ENCODE data around the gene PDCD2L. TPM values are rescaled to one million over a fixed set of nuclear protein-coding genes. Genes with fewer than 3 reads are reported as not detected.

Gene PDCD2L
- 10 to 100 TPM; 12.9 to 13.3 TPM for total RNA-seq

GRCh38 chr19:34404109-34404909 is at the start of gene PDCD2L:
PDCD2L (plus strand) TSS chr19:34404399; CDS start chr19:34404431, 32 bp downstream.
- DNase-seq (peak; percentile 95), ATAC-seq (peak; percentile 97)
- Mint-ChIP-seq H3K27ac (peak within 1 kb of the TSS; percentile 81), H3K4me1 (ENCODE audit: low read depth) (peaks cover 22% of the 10 kb centered on the region), H3K9me3 (ENCODE audit: insufficient read depth) (no peaks in the 10 kb centered on the region), H3K36me3 (ENCODE audit: low read depth) (peaks cover 32% of the 10 kb centered on the region), H3K27me3 (ENCODE audit: low read depth) (no peaks in the 10 kb centered on the region), H3K4me3 (peak within 1 kb of the TSS; percentile 88)
- ChIA-PET POLR2A (interaction anchor here (1.6 kb wide), 2 partner anchors 9 to 24 kb away, joined by 8 to 9 read pairs; partner anchors contain the start of gene UBA2), CTCF (interaction anchor here (1.3 to 2.0 kb wide), 2 partner anchors 26 to 27 kb away, joined by 4 to 10 read pairs; no protein-coding TSS in a partner anchor)

GRCh38 chr19:34355201-34355600 is 49.0 kb upstream of the PDCD2L start:
- ChIA-PET POLR2A (no interaction called here), CTCF (interaction anchor here (1.1 to 1.8 kb wide), 2 partner anchors 9 to 18 kb away, joined by 3 to 10 read pairs; no protein-coding TSS in a partner anchor)
- H3K27me3 Mint-ChIP-seq (ENCODE audit: low read depth) = no peaks in the 10 kb centered on the region
- DNase-seq (no peak), ATAC-seq (no peak)
- no peak overlapping the region for H3K4me3 Mint-ChIP-seq
- H3K27ac Mint-ChIP-seq = peak overlapping the region; percentile 26
- H3K4me1 Mint-ChIP-seq (ENCODE audit: low read depth) = peaks cover 48% of the 10 kb centered on the region
- H3K9me3 Mint-ChIP-seq (ENCODE audit: insufficient read depth) = no peaks in the 10 kb centered on the region
- peaks cover 23% of the 10 kb centered on the region for H3K36me3 Mint-ChIP-seq (ENCODE audit: low read depth)

DNA sequence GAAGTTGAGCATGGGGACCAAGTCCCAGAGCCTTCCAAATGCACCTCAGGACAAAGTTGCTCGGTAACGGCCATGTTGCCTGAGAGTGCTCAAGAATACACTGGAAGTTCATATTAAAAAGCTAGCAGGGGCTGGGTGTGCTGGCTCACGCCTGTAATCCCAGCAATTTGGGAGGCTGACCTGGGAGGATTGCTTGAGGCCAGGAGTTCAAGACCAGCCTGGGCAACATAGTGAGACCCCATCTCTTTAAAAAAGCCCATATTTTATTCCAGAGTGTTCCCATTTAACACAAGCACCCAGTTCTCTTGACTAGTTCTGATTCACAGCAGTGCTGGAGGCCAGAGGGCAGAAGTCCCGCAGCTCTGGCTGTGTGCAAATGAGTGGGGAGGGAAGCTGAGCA is 47.3 kb upstream of the PDCD2L start:
- Mint-ChIP-seq H3K4me3 (no peak overlapping the region), H3K27me3 (ENCODE audit: low read depth) (no peaks in the 10 kb centered on the region), H3K4me1 (ENCODE audit: low read depth) (peaks cover 41% of the 10 kb centered on the region), H3K27ac (peak overlapping the region; percentile 25), H3K9me3 (ENCODE audit: insufficient read depth) (no peaks in the 10 kb centered on the region), H3K36me3 (ENCODE audit: low read depth) (peaks cover 20% of the 10 kb centered on the region)
- ATAC-seq (no peak), DNase-seq (no peak)
- POLR2A ChIA-PET = interaction anchor here (1.1 kb wide), 1 partner anchor 9 kb away, joined by 6 read pairs; the partner anchor contains the start of gene GPI
- CTCF ChIA-PET = interaction anchor here (0.8 kb wide), 1 partner anchor 11 kb away, joined by 3 read pairs; no protein-coding TSS in a partner anchor

DNA sequence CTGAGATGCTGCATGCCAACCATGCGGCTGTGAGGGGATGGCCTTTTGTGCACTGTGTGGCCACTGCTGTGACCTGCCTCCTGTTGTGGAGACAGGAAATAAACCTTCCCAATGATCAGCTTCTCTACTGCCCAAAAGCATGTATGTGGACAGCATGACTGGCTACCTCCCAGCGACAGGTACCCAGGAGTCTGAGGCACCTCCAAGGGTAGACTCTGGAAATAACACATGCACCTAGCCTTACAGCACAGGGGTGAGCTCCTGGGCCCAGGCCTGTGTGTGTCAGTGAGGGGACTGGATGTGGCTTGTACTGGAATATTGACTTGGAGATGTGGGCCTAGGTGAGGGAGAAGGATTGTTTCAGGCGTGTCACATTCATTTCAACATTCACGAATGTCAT is 46.8 kb upstream of the PDCD2L start:
- peak overlapping the region; percentile 48 for H3K27ac Mint-ChIP-seq
- ChIA-PET CTCF (interaction anchor here (0.8 to 3.0 kb wide), 2 partner anchors 7 to 11 kb away, joined by 3 to 20 read pairs; no protein-coding TSS in a partner anchor), POLR2A (interaction anchor here (1.1 kb wide), 1 partner anchor 8 kb away, joined by 6 read pairs; the partner anchor contains the start of gene GPI)
- H3K4me3 Mint-ChIP-seq = peak overlapping the region; percentile 4
- H3K27me3 Mint-ChIP-seq (ENCODE audit: low read depth) = no peaks in the 10 kb centered on the region
- DNase-seq (no peak), ATAC-seq (no peak)
- no peaks in the 10 kb centered on the region for H3K9me3 Mint-ChIP-seq (ENCODE audit: insufficient read depth)
- H3K36me3 Mint-ChIP-seq (ENCODE audit: low read depth) = peaks cover 20% of the 10 kb centered on the region
- H3K4me1 Mint-ChIP-seq (ENCODE audit: low read depth) = peaks cover 39% of the 10 kb centered on the region

DNA sequence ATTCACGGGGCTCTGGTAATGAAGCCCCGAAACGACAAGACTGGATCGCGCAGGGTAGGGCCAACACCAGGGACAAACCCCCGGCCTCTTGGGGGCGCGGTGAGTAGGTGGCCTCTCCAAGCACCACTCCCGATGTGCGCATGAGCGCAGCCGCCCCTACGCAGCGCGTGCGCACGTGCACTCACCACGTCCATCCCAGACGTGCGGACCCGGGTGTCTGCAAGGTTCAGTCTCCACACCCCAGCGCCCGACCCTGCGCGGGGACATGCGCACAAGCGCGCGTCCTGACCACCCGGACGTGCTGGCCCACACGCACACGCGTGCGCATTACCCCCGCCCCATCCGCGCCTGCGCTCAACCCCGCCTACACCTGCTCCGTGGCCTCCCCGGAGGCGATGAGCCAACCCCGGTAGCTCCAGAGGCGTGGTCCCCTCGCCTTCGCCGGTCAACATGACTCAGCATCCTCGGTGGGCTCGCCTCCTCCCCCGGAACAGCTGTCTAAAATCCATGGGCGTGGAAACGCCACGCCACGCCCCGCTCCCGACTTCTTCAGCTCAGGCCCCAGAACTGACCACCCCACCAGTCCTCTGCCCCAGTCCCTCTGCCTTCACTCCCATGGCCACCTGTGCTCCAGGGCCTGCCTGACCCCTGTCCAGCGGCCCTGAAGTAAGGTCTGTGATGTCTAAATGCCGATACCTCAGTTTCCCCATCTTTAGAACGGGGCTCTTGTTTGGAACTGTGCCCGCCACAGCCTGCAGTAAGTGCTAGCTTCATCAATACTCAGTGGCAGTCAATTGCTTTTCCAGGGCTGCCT is 44.9 kb upstream of the PDCD2L start:
- H3K27ac Mint-ChIP-seq = peak overlapping the region; percentile 88
- ATAC-seq (peak; percentile 96), DNase-seq (peak; percentile 97)
- H3K4me3 Mint-ChIP-seq = peak overlapping the region; percentile 83
- H3K27me3 Mint-ChIP-seq (ENCODE audit: low read depth) = no peaks in the 10 kb centered on the region
- peaks cover 49% of the 10 kb centered on the region for H3K4me1 Mint-ChIP-seq (ENCODE audit: low read depth)
- H3K36me3 Mint-ChIP-seq (ENCODE audit: low read depth) = peaks cover 15% of the 10 kb centered on the region
- H3K9me3 Mint-ChIP-seq (ENCODE audit: insufficient read depth) = no peaks in the 10 kb centered on the region
- ChIA-PET POLR2A (interaction anchor here (0.9 to 2.3 kb wide), 5 partner anchors 9 to 187 kb away, joined by 3 to 14 read pairs (median 4); partner anchors contain the start of genes LSM14A and UBA2), CTCF (interaction anchor here (0.9 to 3.0 kb wide), 11 partner anchors 9 to 215 kb away, joined by 3 to 20 read pairs (median 4); partner anchors contain the start of gene LSM14A)

- POLR2A ChIA-PET = interaction anchor here (0.9 to 2.3 kb wide), 4 partner anchors 9 to 187 kb away, joined by 3 to 14 read pairs (median 4); partner anchors contain the start of genes LSM14A and UBA2
- no peaks in the 10 kb centered on the region for H3K27me3 Mint-ChIP-seq (ENCODE audit: low read depth)
- ATAC-seq (no peak), DNase-seq (no peak)
- H3K9me3 Mint-ChIP-seq (ENCODE audit: insufficient read depth) = no peaks in the 10 kb centered on the region
- CTCF ChIA-PET = interaction anchor here (0.9 to 3.0 kb wide), 10 partner anchors 9 to 216 kb away, joined by 3 to 20 read pairs (median 5); partner anchors contain the start of gene LSM14A
- peak overlapping the region; percentile 88 for H3K27ac Mint-ChIP-seq
- H3K4me3 Mint-ChIP-seq = peak overlapping the region; percentile 83
- peaks cover 12% of the 10 kb centered on the region for H3K36me3 Mint-ChIP-seq (ENCODE audit: low read depth)
- H3K4me1 Mint-ChIP-seq (ENCODE audit: low read depth) = peaks cover 54% of the 10 kb centered on the region
Measured at GRCh38 chr19:34359954-34360315, 44.3 kb upstream of the PDCD2L start.

DNA sequence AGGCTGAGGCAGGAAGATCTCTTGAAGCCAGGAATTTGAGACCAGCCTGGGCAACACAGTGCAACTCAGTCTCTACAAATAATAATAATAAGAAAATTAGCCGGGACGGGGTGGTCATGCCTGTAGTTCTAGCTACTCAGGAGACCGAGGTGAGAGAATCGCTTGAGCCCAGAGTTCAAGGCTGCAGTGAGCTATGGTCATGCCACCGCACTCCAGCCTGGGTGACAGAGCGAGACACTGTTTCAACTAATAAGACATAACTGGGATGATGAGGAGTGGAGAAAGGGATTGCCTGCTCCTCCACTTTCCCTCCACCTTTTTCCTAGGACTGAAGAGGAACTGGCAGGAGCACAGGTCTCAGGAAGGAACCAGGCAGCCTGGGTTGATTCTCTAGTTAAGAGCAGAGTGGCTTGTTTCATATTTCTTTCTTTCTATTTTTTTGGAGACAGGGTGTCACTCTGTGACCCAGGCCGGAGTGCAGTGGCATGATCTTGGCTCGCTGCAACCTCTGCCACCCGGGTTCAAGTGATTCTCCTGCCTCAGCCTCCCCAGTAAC is 43.8 kb upstream of the PDCD2L start:
- POLR2A ChIA-PET = interaction anchor here (1.4 to 2.3 kb wide), 3 partner anchors 10 to 188 kb away, joined by 3 to 14 read pairs (median 4); partner anchors contain the start of genes LSM14A and UBA2
- CTCF ChIA-PET = interaction anchor here (0.9 to 3.0 kb wide), 4 partner anchors 10 to 70 kb away, joined by 3 to 20 read pairs (median 6); no protein-coding TSS in a partner anchor
- ATAC-seq (no peak), DNase-seq (no peak)
- H3K27ac Mint-ChIP-seq = peak overlapping the region; percentile 88
- peaks cover 12% of the 10 kb centered on the region for H3K36me3 Mint-ChIP-seq (ENCODE audit: low read depth)
- no peaks in the 10 kb centered on the region for H3K27me3 Mint-ChIP-seq (ENCODE audit: low read depth)
- H3K4me3 Mint-ChIP-seq = peak overlapping the region; percentile 83
- H3K9me3 Mint-ChIP-seq (ENCODE audit: insufficient read depth) = no peaks in the 10 kb centered on the region
- peaks cover 54% of the 10 kb centered on the region for H3K4me1 Mint-ChIP-seq (ENCODE audit: low read depth)

- Mint-ChIP-seq H3K27me3 (ENCODE audit: low read depth) (no peaks in the 10 kb centered on the region), H3K9me3 (ENCODE audit: insufficient read depth) (no peaks in the 10 kb centered on the region), H3K27ac (no peak overlapping the region), H3K4me1 (ENCODE audit: low read depth) (peaks cover 67% of the 10 kb centered on the region), H3K36me3 (ENCODE audit: low read depth) (peaks cover 30% of the 10 kb centered on the region), H3K4me3 (no peak overlapping the region)
- DNase-seq (no peak), ATAC-seq (no peak)
- POLR2A ChIA-PET = no interaction called here
- CTCF ChIA-PET = interaction anchor here (1.1 to 1.5 kb wide), 2 partner anchors 17 to 25 kb away, joined by 3 to 4 read pairs; no protein-coding TSS in a partner anchor
Measured at GRCh38 chr19:34362679-34363069, 41.5 kb upstream of the PDCD2L start.

DNA sequence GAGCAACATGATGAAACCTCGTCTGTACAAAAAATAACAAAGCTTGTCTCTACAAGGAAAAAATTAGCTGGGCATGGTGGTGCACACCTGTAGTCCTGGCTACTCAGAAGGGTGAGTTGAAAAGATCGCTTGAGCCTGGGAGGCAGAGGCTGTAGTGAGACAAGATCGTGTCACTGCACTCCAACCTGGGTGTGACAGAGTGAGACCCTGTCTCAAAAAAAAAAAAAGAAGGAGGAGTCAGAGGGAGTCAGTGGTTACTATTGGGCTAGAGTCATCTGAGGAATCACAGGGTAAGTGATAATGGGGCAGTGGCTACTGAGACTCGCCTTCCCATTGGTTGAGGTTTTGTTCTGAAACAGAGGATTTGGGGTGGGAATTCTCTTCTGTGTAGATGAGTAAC is 41.1 kb upstream of the PDCD2L start:
- DNase-seq = no peak
- no peak overlapping the region for H3K4me3 Mint-ChIP-seq
- no peak overlapping the region for H3K27ac Mint-ChIP-seq
- peaks cover 33% of the 10 kb centered on the region for H3K36me3 Mint-ChIP-seq (ENCODE audit: low read depth)
- H3K27me3 Mint-ChIP-seq (ENCODE audit: low read depth) = no peaks in the 10 kb centered on the region
- no peaks in the 10 kb centered on the region for H3K9me3 Mint-ChIP-seq (ENCODE audit: insufficient read depth)
- no peak for ATAC-seq
- POLR2A ChIA-PET = no interaction called here
- CTCF ChIA-PET = interaction anchor here (1.3 to 3.3 kb wide), 3 partner anchors 17 to 67 kb away, joined by 4 to 13 read pairs (median 5); no protein-coding TSS in a partner anchor
- H3K4me1 Mint-ChIP-seq (ENCODE audit: low read depth) = peaks cover 66% of the 10 kb centered on the region

DNA sequence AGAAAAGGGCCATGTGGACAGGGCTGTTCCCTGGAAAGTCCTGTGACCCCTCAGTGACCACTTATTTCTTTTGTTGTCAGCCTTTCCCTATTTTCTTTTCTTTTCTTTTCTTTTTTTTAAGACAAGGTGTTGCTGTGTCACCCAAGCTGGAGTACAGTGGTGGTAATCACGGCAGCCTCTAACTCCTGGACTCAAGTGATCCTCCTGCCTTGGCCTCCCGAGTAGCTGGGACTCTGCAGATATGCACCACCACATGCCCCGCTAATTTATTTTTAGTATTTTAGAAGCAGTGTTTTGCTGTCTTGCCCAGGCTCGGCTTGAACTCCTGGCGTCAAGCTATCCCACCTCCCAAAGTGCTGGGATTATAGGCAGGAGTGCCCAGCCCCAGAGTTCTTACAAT is 40.3 kb upstream of the PDCD2L start:
- ATAC-seq (no peak), DNase-seq (no peak)
- peak overlapping the region; percentile 91 for H3K4me3 Mint-ChIP-seq
- H3K27me3 Mint-ChIP-seq (ENCODE audit: low read depth) = no peaks in the 10 kb centered on the region
- CTCF ChIA-PET = interaction anchor here (1.3 to 3.3 kb wide), 2 partner anchors 18 to 66 kb away, joined by 5 to 13 read pairs; no protein-coding TSS in a partner anchor
- H3K4me1 Mint-ChIP-seq (ENCODE audit: low read depth) = peaks cover 65% of the 10 kb centered on the region
- POLR2A ChIA-PET = interaction anchor here (0.9 to 1.7 kb wide), 2 partner anchors 13 to 64 kb away, joined by 3 to 7 read pairs; partner anchors contain the start of gene UBA2
- no peaks in the 10 kb centered on the region for H3K9me3 Mint-ChIP-seq (ENCODE audit: insufficient read depth)
- peaks cover 38% of the 10 kb centered on the region for H3K36me3 Mint-ChIP-seq (ENCODE audit: low read depth)
- H3K27ac Mint-ChIP-seq = no peak overlapping the region
